ENCODE measurements around the gene PRG2.

GRCh38 chr11:57363131-57364080 is 27.0 kb downstream of the PRG2 start:
- TF ChIP-seq, protein P1, sequence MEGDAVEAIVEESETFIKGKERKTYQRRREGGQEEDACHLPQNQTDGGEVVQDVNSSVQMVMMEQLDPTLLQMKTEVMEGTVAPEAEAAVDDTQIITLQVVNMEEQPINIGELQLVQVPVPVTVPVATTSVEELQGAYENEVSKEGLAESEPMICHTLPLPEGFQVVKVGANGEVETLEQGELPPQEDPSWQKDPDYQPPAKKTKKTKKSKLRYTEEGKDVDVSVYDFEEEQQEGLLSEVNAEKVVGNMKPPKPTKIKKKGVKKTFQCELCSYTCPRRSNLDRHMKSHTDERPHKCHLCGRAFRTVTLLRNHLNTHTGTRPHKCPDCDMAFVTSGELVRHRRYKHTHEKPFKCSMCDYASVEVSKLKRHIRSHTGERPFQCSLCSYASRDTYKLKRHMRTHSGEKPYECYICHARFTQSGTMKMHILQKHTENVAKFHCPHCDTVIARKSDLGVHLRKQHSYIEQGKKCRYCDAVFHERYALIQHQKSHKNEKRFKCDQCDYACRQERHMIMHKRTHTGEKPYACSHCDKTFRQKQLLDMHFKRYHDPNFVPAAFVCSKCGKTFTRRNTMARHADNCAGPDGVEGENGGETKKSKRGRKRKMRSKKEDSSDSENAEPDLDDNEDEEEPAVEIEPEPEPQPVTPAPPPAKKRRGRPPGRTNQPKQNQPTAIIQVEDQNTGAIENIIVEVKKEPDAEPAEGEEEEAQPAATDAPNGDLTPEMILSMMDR (IDR thresholded peaks at IDR 0.05) = no peak
- TF ChIP-seq ZFX (IDR thresholded peaks at IDR 0.05; ENCODE audit: borderline replicate concordance) = no peak

All from 22Rv1 (cell line).